HepG2 (cell line): Measurements from ENCODE around the gene RGS1. TPM values are rescaled to one million over a fixed set of nuclear protein-coding genes. Genes with fewer than 3 reads are reported as not detected.

Experiments used
- ATAC-seq: fragments of 200-7000 bp; cut with Tn5 transposase; 3 replicates; pipeline ENCODE4 v1.9.1; 2020; ENCODE audit warnings: mild to moderate bottlenecking, moderate library complexity
- BruUV-seq: library from RNA; stranded (reverse); fragments of 400-500 nt; replicated peaks from 2 replicates; lab custom pipeline; 2021; lab: Mats Ljungman, UMichigan
- CTCF ChIA-PET: fragments of 300-600 bp; formaldehyde crosslinking; extraction: SDS; loops from one replicate; lab custom pipeline; 2021; ENCODE audit warnings: low total read pairs, inconsistent platforms, low intra/inter-chr PET ratio; lab: Yijun Ruan, JAX
- POLR2A ChIA-PET: fragments of 350-600 bp; sonication (Branson Sonifier 250); formaldehyde crosslinking; loops from one replicate; lab custom pipeline; 2020; ENCODE audit warnings: antibody characterized with exemption, inconsistent platforms; lab: Yijun Ruan, JAX
- DNase-seq: peaks from one replicate; pipeline ENCODE4 v3.0.0-alpha.2; 2015; ENCODE audit warnings: low spot score
- FAIRE-seq: peaks from 3 replicates; lab custom pipeline; 2011; peaks lifted over from hg19 to GRCh38; lab: Jason Lieb, UNC
- H2AFZ ChIP-seq: one replicate; pipeline ENCODE4 v1.6.1; 2011; ENCODE audit warnings: low read length, inconsistent platforms
- H3K27ac ChIP-seq: fragments of 300-600 bp; 3 replicates; pipeline ENCODE4 v1.8.0; 2011; ENCODE audit warnings: mixed run types, mild to moderate bottlenecking, mixed read lengths, low read length, inconsistent platforms; ENCODE audit not compliant: insufficient read depth; ENCODE audit errors: extremely low read length
- H3K27me3 ChIP-seq, 2 experiments: fragments of 200-600 bp in 1 of 2; 2 replicates in 1 of 2; 3 replicates in 1 of 2; pipeline versions ENCODE4 v1.6.0 to v1.8.0; 2011; ENCODE audit warnings: low read length in 2 of 2, mild to moderate bottlenecking in 2 of 2, moderate library complexity in 2 of 2, inconsistent platforms in 1 of 2; ENCODE audit not compliant: insufficient read depth in 2 of 2, control insufficient read depth in 1 of 2
- H3K36me3 ChIP-seq, 2 experiments: fragments of 200-600 bp in 1 of 2; replicated peaks in 1 of 2; 2 replicates in 1 of 2; 3 replicates in 1 of 2; pipeline versions ENCODE4 v1.5.1 to v1.8.0; 2011; ENCODE audit warnings: low read length in 2 of 2, inconsistent platforms in 1 of 2; ENCODE audit not compliant: insufficient read depth in 2 of 2, control insufficient read depth in 1 of 2
- H3K4me1 ChIP-seq: 2 replicates; pipeline ENCODE4 v1.5.1; 2012; ENCODE audit warnings: low read length, inconsistent platforms; ENCODE audit not compliant: insufficient read depth
- H3K4me2 ChIP-seq: 2 replicates; pipeline ENCODE4 v1.6.0; 2011; ENCODE audit warnings: low read depth, low read length, inconsistent platforms
- H3K4me3 ChIP-seq, 3 experiments: fragments of 200-600 bp in 1 of 3; sonication (generic), shearing (Covaris generic) in 1 of 3; replicated peaks in 1 of 3; 2 replicates each; pipeline ENCODE4 v1.5.1; 2011 to 2016; ENCODE audit warnings: low read length in 3 of 3, inconsistent platforms in 2 of 3, low read depth in 2 of 3, mild to moderate bottlenecking in 2 of 3, control low read depth in 1 of 3, mixed read lengths in 1 of 3; ENCODE audit not compliant: insufficient read depth in 1 of 3
- H3K79me2 ChIP-seq: one replicate; pipeline ENCODE4 v1.6.1; 2011; ENCODE audit warnings: low read length, inconsistent platforms; ENCODE audit not compliant: insufficient read depth
- H3K9ac ChIP-seq: 2 replicates; pipeline ENCODE4 v1.6.0; 2011; ENCODE audit warnings: mild to moderate bottlenecking, low read depth, low read length, inconsistent platforms; ENCODE audit not compliant: insufficient read depth
- H3K9me3 ChIP-seq: 2 replicates; pipeline ENCODE4 v1.5.1; 2012; ENCODE audit warnings: mild to moderate bottlenecking, low read length
- H4K20me1 ChIP-seq: 2 replicates; pipeline ENCODE4 v1.6.0; 2011; ENCODE audit warnings: inconsistent platforms, mild to moderate bottlenecking, low read length, moderate library complexity; ENCODE audit not compliant: insufficient read depth
- GZF1 ChIP-seq: sonication (generic); formaldehyde crosslinking; IDR thresholded peaks from 2 replicates; pipeline ENCODE4 v1.5.1; 2020; ENCODE audit warnings: mild to moderate bottlenecking, missing genetic modification reagents
- HNRNPLL ChIP-seq: fragments of 200-400 bp; formaldehyde crosslinking; IDR thresholded peaks from 2 replicates; pipeline ENCODE4 v1.6.1; 2017; ENCODE audit warnings: mild to moderate bottlenecking, low read depth, low read length; ENCODE audit not compliant: poor library complexity, severe bottlenecking
- IKZF1 ChIP-seq: fragments of 450-650 bp; IDR thresholded peaks from 2 replicates; pipeline ENCODE4 v1.7.1; 2016
- KLF9 ChIP-seq: IDR thresholded peaks from 2 replicates; pipeline ENCODE4 v1.6.1; 2016; ENCODE audit warnings: low read depth
- MTA3 ChIP-seq: sonication (generic); formaldehyde crosslinking; IDR thresholded peaks from 2 replicates; pipeline ENCODE4 v1.4.0; 2020; ENCODE audit warnings: missing genetic modification reagents
- NR2F2 ChIP-seq: IDR thresholded peaks from 2 replicates; pipeline ENCODE4 v1.6.1; 2012; ENCODE audit warnings: low read depth, inconsistent platforms, borderline replicate concordance
- REXO4 ChIP-seq: sonication (generic); formaldehyde crosslinking; IDR thresholded peaks from 2 replicates; pipeline ENCODE4 v1.8.0; 2022; ENCODE audit warnings: missing genetic modification reagents, mild to moderate bottlenecking, borderline replicate concordance
- TBP ChIP-seq: sonication (generic); formaldehyde crosslinking; IDR thresholded peaks from 2 replicates; pipeline ENCODE4 v1.5.0; 2020; ENCODE audit warnings: missing genetic modification reagents
- ZNF232 ChIP-seq: sonication (generic); formaldehyde crosslinking; IDR thresholded peaks from 2 replicates; pipeline ENCODE4 v1.4.0; 2020; ENCODE audit warnings: missing genetic modification reagents, borderline replicate concordance
- ZNF33B ChIP-seq: sonication (generic); formaldehyde crosslinking; IDR thresholded peaks from 2 replicates; pipeline ENCODE4 v1.5.1; 2020; ENCODE audit warnings: mild to moderate bottlenecking, missing genetic modification reagents
- ZNF503 ChIP-seq: sonication (generic); formaldehyde crosslinking; IDR thresholded peaks from 2 replicates; pipeline ENCODE4 v1.4.0; 2020; ENCODE audit warnings: missing genetic modification reagents
- ZNF512 ChIP-seq: sonication (generic); formaldehyde crosslinking; IDR thresholded peaks from 2 replicates; pipeline ENCODE4 v1.4.0; 2020; ENCODE audit warnings: mild to moderate bottlenecking, missing genetic modification reagents
- ZNF670 ChIP-seq: sonication (generic); formaldehyde crosslinking; IDR thresholded peaks from 2 replicates; pipeline ENCODE4 v1.8.0; 2022; ENCODE audit warnings: mild to moderate bottlenecking, missing genetic modification reagents, borderline replicate concordance
- ZNF816 ChIP-seq: sonication (generic); formaldehyde crosslinking; IDR thresholded peaks from 2 replicates; pipeline ENCODE4 v1.8.0; 2022; ENCODE audit warnings: missing genetic modification reagents, mild to moderate bottlenecking, borderline replicate concordance
- WGBS: methylation state at CpG from one replicate; pipeline ENCODE4 v1.1.6; 2017; ENCODE audit warnings: low lambda C conversion rate; 5-methylcytosine and 5-hydroxymethylcytosine counted together
- in situ Hi-C: cut with HindIII; loops from 2 replicates; pipeline ENCODE4 v1.10.0; 2017; ENCODE audit warnings: low pct_unique_long_range_greater_than_20kb; ENCODE audit not compliant: extremely low pct_ligation_motif_present
- intact Hi-C: fragments of 100-400 bp; cut with micrococcal nuclease; formaldehyde crosslinking; loops from one replicate; pipeline ENCODE4 v1.10.0; 2022; ENCODE audit not compliant: unreplicated experiment
- polyA plus RNA-seq, 8 experiments: library from polyadenylated mRNA; depleted of rRNA in 3 of 8; stranded (reverse) in 7 of 8; unstranded in 1 of 8; fragments of >200 nt; fragmentation: Illumina TruSeq in 4 of 8; extraction: Trizol in 4 of 8; gene quantifications; 2 replicates each; pipeline versions ENCODE4 v1.2.1 to v1.2.3, GENCODE V29; 2011 to 2016; ENCODE audit warnings: low read depth in 4 of 8, missing spikeins in 1 of 8, mixed read lengths in 1 of 8; ENCODE audit not compliant: insufficient read depth in 1 of 8
- total RNA-seq, 5 experiments: library from RNA; depleted of rRNA; stranded (reverse); fragments of >200 nt; fragmentation: Illumina TruSeq; extraction: Trizol; gene quantifications; 2 replicates each; pipeline ENCODE4 v1.2.3, GENCODE V29; 2016; ENCODE audit warnings: low read depth in 1 of 5
- TF ChIP-seq, protein P1 (sequence below): sonication (generic); formaldehyde crosslinking; IDR thresholded peaks from 2 replicates; pipeline ENCODE4 v1.9.0; 2022; ENCODE audit warnings: low read depth, missing genetic modification reagents
- TF ChIP-seq, protein P2 (sequence below): sonication (generic); formaldehyde crosslinking; IDR thresholded peaks from 2 replicates; pipeline ENCODE4 v1.4.0; 2020; ENCODE audit warnings: low read depth, mild to moderate bottlenecking, missing genetic modification reagents
- TF ChIP-seq, protein P3 (sequence below): sonication (generic); formaldehyde crosslinking; IDR thresholded peaks from 2 replicates; pipeline ENCODE4 v1.8.0; 2023; ENCODE audit warnings: mild to moderate bottlenecking, missing genetic modification reagents

The RGS1 gene
- total and polyA plus RNA-seq, 2 of the 13 experiments (the other 11 are each of a cell fraction or from before 2014, with no cell fraction given), result not detected

GRCh38 chr1:192549937-192550336, 25.6 kb upstream of the RGS1 start (continued):
- TF ChIP-seq, protein P1, sequence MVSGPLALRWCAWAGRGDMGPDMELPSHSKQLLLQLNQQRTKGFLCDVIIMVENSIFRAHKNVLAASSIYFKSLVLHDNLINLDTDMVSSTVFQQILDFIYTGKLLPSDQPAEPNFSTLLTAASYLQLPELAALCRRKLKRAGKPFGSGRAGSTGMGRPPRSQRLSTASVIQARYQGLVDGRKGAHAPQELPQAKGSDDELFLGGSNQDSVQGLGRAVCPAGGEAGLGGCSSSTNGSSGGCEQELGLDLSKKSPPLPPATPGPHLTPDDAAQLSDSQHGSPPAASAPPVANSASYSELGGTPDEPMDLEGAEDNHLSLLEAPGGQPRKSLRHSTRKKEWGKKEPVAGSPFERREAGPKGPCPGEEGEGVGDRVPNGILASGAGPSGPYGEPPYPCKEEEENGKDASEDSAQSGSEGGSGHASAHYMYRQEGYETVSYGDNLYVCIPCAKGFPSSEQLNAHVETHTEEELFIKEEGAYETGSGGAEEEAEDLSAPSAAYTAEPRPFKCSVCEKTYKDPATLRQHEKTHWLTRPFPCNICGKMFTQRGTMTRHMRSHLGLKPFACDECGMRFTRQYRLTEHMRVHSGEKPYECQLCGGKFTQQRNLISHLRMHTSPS, result no peak
- no peak for TF ChIP-seq KLF9 (CRISPR knock-in tag)
- no peak for TF ChIP-seq IKZF1
- TF ChIP-seq, all 625 proteins: peak for 0

- H3K27ac ChIP-seq, result no peak overlapping the region
- H4K20me1 ChIP-seq, result no peaks in the 10 kb centered on the region
- no peaks in the 10 kb centered on the region for H3K36me3 ChIP-seq
- TF ChIP-seq, protein P2, sequence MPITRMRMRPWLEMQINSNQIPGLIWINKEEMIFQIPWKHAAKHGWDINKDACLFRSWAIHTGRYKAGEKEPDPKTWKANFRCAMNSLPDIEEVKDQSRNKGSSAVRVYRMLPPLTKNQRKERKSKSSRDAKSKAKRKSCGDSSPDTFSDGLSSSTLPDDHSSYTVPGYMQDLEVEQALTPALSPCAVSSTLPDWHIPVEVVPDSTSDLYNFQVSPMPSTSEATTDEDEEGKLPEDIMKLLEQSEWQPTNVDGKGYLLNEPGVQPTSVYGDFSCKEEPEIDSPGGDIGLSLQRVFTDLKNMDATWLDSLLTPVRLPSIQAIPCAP (CRISPR knock-in tag), result no peak
- TF ChIP-seq, protein P3, sequence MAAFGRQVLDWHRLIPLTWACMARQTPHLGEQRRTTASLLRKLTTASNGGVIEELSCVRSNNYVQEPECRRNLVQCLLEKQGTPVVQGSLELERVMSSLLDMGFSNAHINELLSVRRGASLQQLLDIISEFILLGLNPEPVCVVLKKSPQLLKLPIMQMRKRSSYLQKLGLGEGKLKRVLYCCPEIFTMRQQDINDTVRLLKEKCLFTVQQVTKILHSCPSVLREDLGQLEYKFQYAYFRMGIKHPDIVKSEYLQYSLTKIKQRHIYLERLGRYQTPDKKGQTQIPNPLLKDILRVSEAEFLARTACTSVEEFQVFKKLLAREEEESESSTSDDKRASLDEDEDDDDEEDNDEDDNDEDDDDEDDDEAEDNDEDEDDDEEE (CRISPR knock-in tag), result no peak
- no peak for TF ChIP-seq ZNF816 (CRISPR knock-in tag)
- no peak for TF ChIP-seq ZNF33B
- TF ChIP-seq NR2F2, result no peak
- no peak for TF ChIP-seq ZNF232 (CRISPR knock-in tag)
- TF ChIP-seq REXO4 (CRISPR knock-in tag), result no peak
- no peak for TF ChIP-seq GZF1 (CRISPR knock-in tag)
- TF ChIP-seq MTA3 (CRISPR knock-in tag), result no peak
- no peak for TF ChIP-seq TBP
- no peak for TF ChIP-seq ZNF670 (CRISPR knock-in tag)
- TF ChIP-seq ZNF503, result no peak
- TF ChIP-seq HNRNPLL, result no peak
- no peak for TF ChIP-seq ZNF512 (CRISPR knock-in tag)
- no peak overlapping the region for H3K4me2 ChIP-seq
- no TSS peak for BruUV-seq
- no peaks in the 10 kb centered on the region for H3K9me3 ChIP-seq
- no peak overlapping the region for H2AFZ ChIP-seq
- DNase-seq, result no peak
- no peaks in the 10 kb centered on the region for H3K79me2 ChIP-seq
- H3K27me3 ChIP-seq, result no peaks in the 10 kb centered on the region
- no peak overlapping the region for H3K9ac ChIP-seq
- POLR2A ChIA-PET, result no interaction called here
- no peak overlapping the region for H3K4me3 ChIP-seq
- 69% methylated on average over 2 of the region's 2 CpGs for WGBS
- ATAC-seq, result no peak
- in situ Hi-C loops, result no loop called here
- intact Hi-C loops, result no loop called here
- FAIRE-seq, result no peak
- CTCF ChIA-PET, result no interaction called here
- no peaks in the 10 kb centered on the region for H3K4me1 ChIP-seq
Measured at GRCh38 chr1:192550922-192551534, 24.5 kb upstream of the RGS1 start.
